Fibroblast of lung (primary cell): ENCODE data around the gene DOK6. TPM values are rescaled to one million over a fixed set of nuclear protein-coding genes. Genes with fewer than 3 reads are reported as not detected.

Source experiments
- DNase-seq, 2 donors: peaks; one replicate each; pipeline versions ENCODE4 v3.0.0 to v3.0.0-alpha.2; 2010; ENCODE audit warnings: low read depth in 2 of 2
- H2AFZ ChIP-seq: 2 replicates; pipeline ENCODE4 v1.5.1; 2012; ENCODE audit warnings: low read length, control low read depth, inconsistent platforms
- H3K27ac ChIP-seq: 2 replicates; pipeline ENCODE4 v1.5.1; 2011; ENCODE audit warnings: low read length, control low read depth; ENCODE audit not compliant: insufficient read depth
- H3K27me3 ChIP-seq: 2 replicates; pipeline ENCODE4 v1.5.1; 2011; ENCODE audit warnings: mild to moderate bottlenecking, low read length; ENCODE audit not compliant: control insufficient read depth, insufficient read depth
- H3K36me3 ChIP-seq: 2 replicates; pipeline ENCODE4 v1.5.1; 2011; ENCODE audit warnings: low read length; ENCODE audit not compliant: control insufficient read depth, insufficient read depth
- H3K4me1 ChIP-seq: 2 replicates; pipeline ENCODE4 v1.5.1; 2011; ENCODE audit warnings: low read length; ENCODE audit not compliant: control insufficient read depth, insufficient read depth; ENCODE audit errors: extremely low read depth
- H3K4me2 ChIP-seq: 2 replicates; pipeline ENCODE4 v1.5.1; 2011; ENCODE audit warnings: low read length, control low read depth; ENCODE audit not compliant: insufficient read depth; ENCODE audit errors: extremely low read depth
- H3K4me3 ChIP-seq, 4 experiments: fragments of 200-600 bp in 1 of 4; sonication (generic) in 1 of 4; replicated peaks in 1 of 4; 2 replicates each; pipeline ENCODE4 v1.5.1; 2011 to 2016; ENCODE audit warnings: low read length in 4 of 4, low read depth in 3 of 4, mild to moderate bottlenecking in 3 of 4, control low read depth in 2 of 4, inconsistent platforms in 1 of 4, mixed read lengths in 1 of 4; ENCODE audit not compliant: insufficient read depth in 1 of 4; ENCODE audit errors: control extremely low read depth in 1 of 4
- H3K79me2 ChIP-seq: 2 replicates; pipeline ENCODE4 v1.5.1; 2012; ENCODE audit warnings: mild to moderate bottlenecking, low read length, inconsistent platforms; ENCODE audit not compliant: control insufficient read depth, insufficient read depth
- H3K9ac ChIP-seq: 2 replicates; pipeline ENCODE4 v1.5.1; 2011; ENCODE audit warnings: mild to moderate bottlenecking, low read length, control low read depth; ENCODE audit not compliant: insufficient read depth
- H3K9me3 ChIP-seq: 2 replicates; pipeline ENCODE4 v1.5.1; 2012; ENCODE audit warnings: low read depth, low read length; ENCODE audit not compliant: control insufficient read depth, insufficient read depth
- H4K20me1 ChIP-seq: 2 replicates; pipeline ENCODE4 v1.5.1; 2011; ENCODE audit warnings: low read length; ENCODE audit not compliant: control insufficient read depth, insufficient read depth; ENCODE audit errors: extremely low read depth
- CTCF ChIP-seq, 2 donors: IDR thresholded peaks in 1 of 2; conservative IDR thresholded peaks in 1 of 2; 1 replicate in 1 of 2; 2 replicates in 1 of 2; pipeline ENCODE4 v1.5.1; 2011 to 2012; ENCODE audit warnings: low read length in 2 of 2, control low read depth in 1 of 2, inconsistent platforms in 1 of 2, low read depth in 1 of 2, mild to moderate bottlenecking in 1 of 2
- EZH2 ChIP-seq: IDR thresholded peaks from 2 replicates; pipeline ENCODE4 v1.5.1; 2012; ENCODE audit warnings: low read length, control low read depth, mild to moderate bottlenecking; ENCODE audit errors: missing control alignments
- polyA plus RNA-seq, 2 donors: library from polyadenylated mRNA; depleted of rRNA in 1 of 2; stranded (reverse) in 1 of 2; unstranded in 1 of 2; fragments of >200 nt; gene quantifications; 2 replicates each; pipeline ENCODE4 v1.2.1, GENCODE V29; 2011 to 2012; ENCODE audit warnings: missing spikeins in 1 of 2
- total RNA-seq: library from RNA; depleted of rRNA; stranded (reverse); fragments of >200 nt; gene quantifications from 2 replicates; pipeline ENCODE4 v1.2.1, GENCODE V29; 2014

DOK6 gene
- total and polyA plus RNA-seq, 2 donors (not counting 1 experiment from before 2014, with no cell fraction given), result 4.0 to 7.8 TPM

GRCh38 chr18:69484699-69485396 lies 84.2 kb downstream of the DOK6 start:
- H3K79me2 ChIP-seq, result no peaks in the 10 kb centered on the region
- no peak overlapping the region for H3K4me2 ChIP-seq
- no peaks in the 10 kb centered on the region for H3K36me3 ChIP-seq
- no peak overlapping the region for H3K9ac ChIP-seq
- peak; percentile 56 to 61 for DNase-seq
- H3K27ac ChIP-seq, result no peak overlapping the region
- H3K4me3 ChIP-seq, result no peak overlapping the region
- no peak overlapping the region for H2AFZ ChIP-seq
- H4K20me1 ChIP-seq, result no peaks in the 10 kb centered on the region
- no peaks in the 10 kb centered on the region for H3K27me3 ChIP-seq
- peaks cover 4% of the 10 kb centered on the region for H3K4me1 ChIP-seq
- no peaks in the 10 kb centered on the region for H3K9me3 ChIP-seq
- TF ChIP-seq CTCF (conservative IDR thresholded peaks at IDR 0.05 in 1 of 2, IDR thresholded peaks at IDR 0.05 in 1 of 2; ENCODE audit: low read depth in 1 of 2, low read length in 2 of 2), result peak; percentile 23 to 37
- TF ChIP-seq EZH2, result no peak

GRCh38 chr18:69487488-69488394 lies 87.1 kb downstream of the DOK6 start:
- Histone ChIP-seq H3K79me2 (no peaks in the 10 kb centered on the region), H3K4me2 (no peak overlapping the region), H3K36me3 (no peaks in the 10 kb centered on the region), H3K9ac (no peak overlapping the region), H4K20me1 (no peaks in the 10 kb centered on the region), H3K27me3 (no peaks in the 10 kb centered on the region), H3K4me1 (peaks cover 8% of the 10 kb centered on the region), H3K9me3 (no peaks in the 10 kb centered on the region), H3K4me3 (no peak overlapping the region), H2AFZ (no peak overlapping the region), H3K27ac (no peak overlapping the region)
- DNase-seq, result no peak
- TF ChIP-seq CTCF (conservative IDR thresholded peaks at IDR 0.05 in 1 of 2, IDR thresholded peaks at IDR 0.05 in 1 of 2; ENCODE audit: low read depth in 1 of 2, low read length in 2 of 2) (no peak), EZH2 (no peak)

- peak in 1 of 2 donors; percentile 20 for DNase-seq
- Histone ChIP-seq H3K36me3 (no peaks in the 10 kb centered on the region), H3K4me1 (peaks cover 6% of the 10 kb centered on the region), H3K79me2 (no peaks in the 10 kb centered on the region), H3K4me3 (no peak overlapping the region), H4K20me1 (no peaks in the 10 kb centered on the region), H3K9ac (no peak overlapping the region), H3K9me3 (no peaks in the 10 kb centered on the region), H3K27ac (no peak overlapping the region), H3K27me3 (no peaks in the 10 kb centered on the region), H2AFZ (no peak overlapping the region), H3K4me2 (no peak overlapping the region)
- no peak for TF ChIP-seq CTCF (conservative IDR thresholded peaks at IDR 0.05 in 1 of 2, IDR thresholded peaks at IDR 0.05 in 1 of 2; ENCODE audit: low read depth in 1 of 2, low read length in 2 of 2)
- no peak for TF ChIP-seq EZH2
Observed at GRCh38 chr18:69490072-69490471, 89.4 kb downstream of the DOK6 start.
